H1 (cell line): Measurements from ENCODE around the gene KIF22. TPM values are rescaled to one million over a fixed set of nuclear protein-coding genes. Genes with fewer than 3 reads are reported as not detected.
"Not testable (repeated sequence)": the region's sequence is repeated elsewhere in the genome, so short reads cannot be mapped to it uniquely, and the experiment has no call there.

Experiments used
- CTCF ChIA-PET: fragments of 300-600 bp; sonication (Branson Sonifier 250); formaldehyde crosslinking; loops from one replicate; lab custom pipeline; 2021; ENCODE audit not compliant: partially characterized antibody; lab: Charles Lee
- POLR2A ChIA-PET: fragments of 300-600 bp; sonication (Branson Sonifier 250); formaldehyde crosslinking; loops from one replicate; lab custom pipeline; 2021; ENCODE audit warnings: inconsistent platforms; ENCODE audit not compliant: partially characterized antibody; lab: Charles Lee
- DNase-seq, 2 experiments: peaks; one replicate each; pipeline versions ENCODE4 v3.0.0 to v3.0.0-alpha.2; 2010 to 2022; ENCODE audit warnings: low spot score in 2 of 2, low read depth in 1 of 2, mixed read lengths in 1 of 2
- FAIRE-seq: peaks from 2 replicates; lab custom pipeline; 2011; peaks lifted over from hg19 to GRCh38; lab: Jason Lieb, UNC
- H2AFZ ChIP-seq: 2 replicates; pipeline ENCODE4 v1.8.1; 2012; ENCODE audit warnings: low read length, inconsistent platforms
- H2AK5ac ChIP-seq: 2 replicates; pipeline ENCODE4 v1.6.1; 2013; ENCODE audit warnings: low read depth, low read length
- H2BK120ac ChIP-seq: replicated peaks from 2 replicates; pipeline ENCODE3; 2013; ENCODE audit warnings: low read depth, low read length, inconsistent platforms
- H2BK12ac ChIP-seq: 2 replicates; pipeline ENCODE4 v1.6.1; 2013; ENCODE audit warnings: low read depth, low read length
- H2BK15ac ChIP-seq: 2 replicates; pipeline ENCODE4 v1.6.1; 2013; ENCODE audit warnings: low read length
- H2BK20ac ChIP-seq: 2 replicates; pipeline ENCODE4 v1.6.1; 2013; ENCODE audit warnings: low read length
- H2BK5ac ChIP-seq: 2 replicates; pipeline ENCODE4 v1.6.1; 2013; ENCODE audit warnings: low read depth, low read length
- H3K14ac ChIP-seq: 2 replicates; pipeline ENCODE4 v1.6.1; 2013; ENCODE audit warnings: inconsistent platforms; ENCODE audit not compliant: insufficient read length
- H3K18ac ChIP-seq: 2 replicates; pipeline ENCODE4 v1.6.1; 2013; ENCODE audit warnings: low read length; ENCODE audit errors: extremely low read depth
- H3K23ac ChIP-seq: 2 replicates; pipeline ENCODE4 v1.6.1; 2013; ENCODE audit warnings: inconsistent platforms; ENCODE audit not compliant: insufficient read length
- H3K23me2 ChIP-seq: 2 replicates; pipeline ENCODE4 v1.6.1; 2013; ENCODE audit warnings: low read depth, low read length
- H3K27ac ChIP-seq: 2 replicates; pipeline ENCODE4 v1.6.1; 2011; ENCODE audit warnings: low read depth, low read length, inconsistent platforms
- H3K27me3 ChIP-seq, 4 experiments: replicated peaks in 1 of 4; 1 replicate in 1 of 4; 2 replicates in 3 of 4; pipeline versions ENCODE4 v1.6.1 to v1.8.1; 2011 to 2013; ENCODE audit warnings: low read length in 3 of 4, mild to moderate bottlenecking in 3 of 4, inconsistent platforms in 2 of 4, mixed read lengths in 2 of 4, moderate library complexity in 1 of 4; ENCODE audit not compliant: control insufficient read depth in 3 of 4, insufficient read depth in 3 of 4; ENCODE audit errors: extremely low read depth in 1 of 4
- H3K36me3 ChIP-seq, 4 experiments: 2 replicates each; pipeline versions ENCODE4 v1.6.1 to v1.8.1; 2011 to 2013; ENCODE audit warnings: mild to moderate bottlenecking in 4 of 4, low read length in 3 of 4, moderate library complexity in 2 of 4, control low read depth in 1 of 4, inconsistent platforms in 1 of 4; ENCODE audit not compliant: insufficient read depth in 4 of 4, control insufficient read depth in 2 of 4
- H3K4ac ChIP-seq: replicated peaks from 2 replicates; pipeline ENCODE3; 2013; ENCODE audit warnings: low read length, low read depth, mixed read lengths, inconsistent platforms; ENCODE audit not compliant: insufficient read length
- H3K4me1 ChIP-seq, 4 experiments: replicated peaks in 1 of 4; 1 replicate in 1 of 4; 2 replicates in 3 of 4; pipeline versions ENCODE4 v1.6.1 to v1.8.1; 2011 to 2013; ENCODE audit warnings: low read length in 3 of 4, inconsistent platforms in 2 of 4, mixed read lengths in 1 of 4; ENCODE audit not compliant: insufficient read depth in 4 of 4, control insufficient read depth in 3 of 4
- H3K4me2 ChIP-seq, 2 experiments: 2 replicates each; pipeline versions ENCODE4 v1.6.1 to v1.8.1; 2011 to 2013; ENCODE audit warnings: low read depth in 2 of 2, low read length in 2 of 2, control low read depth in 1 of 2, inconsistent platforms in 1 of 2, mild to moderate bottlenecking in 1 of 2; ENCODE audit not compliant: insufficient read depth in 1 of 2
- H3K4me3 ChIP-seq, 4 experiments: fragments of 200-600, 300-600 bp in 1 of 4; sonication (generic), shearing (Covaris generic), sonication (Bioruptor Twin) in 1 of 4; 2 replicates each; pipeline versions ENCODE4 v1.5.1 to v1.8.1; 2011 to 2016; ENCODE audit warnings: low read length in 4 of 4, low read depth in 3 of 4, control low read depth in 2 of 4, inconsistent platforms in 2 of 4, mild to moderate bottlenecking in 2 of 4, mixed read lengths in 1 of 4, moderate library complexity in 1 of 4; ENCODE audit not compliant: insufficient read depth in 2 of 4; ENCODE audit errors: extremely low read depth in 1 of 4
- H3K56ac ChIP-seq: replicated peaks from 2 replicates; pipeline ENCODE3; 2013; ENCODE audit warnings: low read depth, mild to moderate bottlenecking, mixed read lengths, low read length, inconsistent platforms; ENCODE audit not compliant: insufficient read length
- H3K79me1 ChIP-seq: 2 replicates; pipeline ENCODE4 v1.6.1; 2013; ENCODE audit warnings: low read depth, low read length, control low read depth
- H3K79me2 ChIP-seq, 2 experiments: 2 replicates each; pipeline versions ENCODE4 v1.6.1 to v1.8.1; 2012 to 2013; ENCODE audit warnings: low read length in 2 of 2, mild to moderate bottlenecking in 2 of 2, inconsistent platforms in 1 of 2; ENCODE audit not compliant: insufficient read depth in 2 of 2, control insufficient read depth in 1 of 2
- H3K9ac ChIP-seq, 4 experiments: replicated peaks in 1 of 4; 1 replicate in 1 of 4; 2 replicates in 3 of 4; pipeline versions ENCODE4 v1.6.1 to v1.8.1; 2011 to 2013; ENCODE audit warnings: low read depth in 3 of 4, low read length in 3 of 4, control low read depth in 2 of 4, mild to moderate bottlenecking in 2 of 4, moderate library complexity in 2 of 4, inconsistent platforms in 1 of 4; ENCODE audit errors: extremely low read depth in 1 of 4
- H3K9me3 ChIP-seq, 2 experiments: 2 replicates each; pipeline versions ENCODE4 v1.6.1 to v1.8.1; 2012 to 2013; ENCODE audit warnings: mild to moderate bottlenecking in 2 of 2, moderate library complexity in 2 of 2, control low read depth in 1 of 2, inconsistent platforms in 1 of 2, low read depth in 1 of 2, low read length in 1 of 2, mixed read lengths in 1 of 2; ENCODE audit not compliant: insufficient read depth in 2 of 2
- H4K20me1 ChIP-seq, 2 experiments: replicated peaks in 1 of 2; 2 replicates each; pipeline versions ENCODE3 to v1.8.1; 2011 to 2013; ENCODE audit warnings: inconsistent platforms in 2 of 2, low read length in 2 of 2, mild to moderate bottlenecking in 1 of 2; ENCODE audit not compliant: insufficient read depth in 2 of 2, control insufficient read depth in 1 of 2
- H4K5ac ChIP-seq: 2 replicates; pipeline ENCODE4 v1.6.1; 2013; ENCODE audit warnings: low read length, low read depth, mixed read lengths, inconsistent platforms; ENCODE audit not compliant: insufficient read length
- H4K8ac ChIP-seq: 2 replicates; pipeline ENCODE4 v1.8.0; 2013; ENCODE audit warnings: mild to moderate bottlenecking, moderate library complexity, low read length, inconsistent platforms; ENCODE audit not compliant: insufficient read depth; ENCODE audit errors: extremely low read depth
- H4K91ac ChIP-seq: replicated peaks from 2 replicates; pipeline ENCODE3; 2013; ENCODE audit warnings: low read length, mixed read lengths, inconsistent platforms; ENCODE audit not compliant: insufficient read length
- WGBS, 2 experiments: shearing (Covaris generic) in 1 of 2; methylation state at CpG; one replicate each; pipeline versions ENCODE4 v1.1.6 to v1.1.7; 2013 to 2015; ENCODE audit warnings: low lambda C conversion rate in 2 of 2, mixed read lengths in 2 of 2, inconsistent platforms in 1 of 2, low coverage in 1 of 2, missing lambda C conversion rate in 1 of 2; ENCODE audit not compliant: insufficient replicate concordance in 2 of 2, insufficient coverage in 1 of 2, insufficient read length in 1 of 2; ENCODE audit errors: extremely low coverage in 1 of 2, missing lambda C conversion rate in 1 of 2; 5-methylcytosine and 5-hydroxymethylcytosine counted together
- polyA plus RNA-seq, 7 experiments: library from polyadenylated mRNA; depleted of rRNA in 3 of 7; stranded (reverse) in 5 of 7; unstranded in 2 of 7; fragments of >200 nt in 5 of 7; fragments of 200-250 nt in 2 of 7; gene quantifications; 1 replicate in 5 of 7; 2 replicates in 1 of 7; 4 replicates in 1 of 7; pipeline versions ENCODE4 v1.2.1 to v1.2.3, GENCODE V29; 2011 to 2013; ENCODE audit warnings: missing spikeins in 2 of 7, mixed read lengths in 2 of 7
- total RNA-seq: library from RNA; stranded (reverse); fragmentation: NEBNext Ultra II Directional; extraction: Animal tissue kit (Norgen Biotek cat#: 25700); gene quantifications from 2 replicates; pipeline ENCODE4 v1.2.1, GENCODE V29; 2021

The KIF22 gene
- total and polyA plus RNA-seq, 2 of the 8 experiments (the other 6 are each of a cell fraction or from before 2014, with no cell fraction given), result 139 to 142 TPM

GRCh38 chr16:29833219-29833618 is 42.7 kb downstream of the KIF22 start:
- H4K8ac ChIP-seq, H3K4ac ChIP-seq, H3K56ac ChIP-seq, DNase-seq, H2AFZ ChIP-seq, H3K9me3 ChIP-seq, H3K18ac ChIP-seq, H3K4me2 ChIP-seq, FAIRE-seq, H4K20me1 ChIP-seq, H4K91ac ChIP-seq, H2BK5ac ChIP-seq, H3K9ac ChIP-seq, H3K4me3 ChIP-seq, H2BK20ac ChIP-seq, H3K27ac ChIP-seq, H3K27me3 ChIP-seq, H3K14ac ChIP-seq, H3K23me2 ChIP-seq, H3K79me2 ChIP-seq, H2BK15ac ChIP-seq, H4K5ac ChIP-seq, H2BK12ac ChIP-seq, H3K4me1 ChIP-seq, H2BK120ac ChIP-seq, H3K23ac ChIP-seq, H3K36me3 ChIP-seq, H3K79me1 ChIP-seq, H2AK5ac ChIP-seq: not testable (repeated sequence)
- POLR2A ChIA-PET, result interaction anchor here (0.6 to 3.0 kb wide), 4 partner anchors 11 to 116 kb away, joined by 3 to 11 read pairs (median 6); partner anchors contain the start of gene PAGR1
- CTCF ChIA-PET, result interaction anchor here (1.4 to 1.8 kb wide), 3 partner anchors 14 to 29 kb away, joined by 3 to 14 read pairs (median 5); no protein-coding TSS in a partner anchor
- WGBS, 2 experiments, result 88% methylated on average over 1 of the region's 4 CpGs; no CpG with 5 or more reads in 1 of the 2 experiments
